ENCODE data around the gene RAVER2.

GRCh38 chr1:64838486-64838885 is 93.6 kb downstream of the RAVER2 start:
- no peak for TF ChIP-seq CHD1 (IDR thresholded peaks at IDR 0.05; ENCODE audit: low read depth, low read length)
- TF ChIP-seq EP300 (IDR thresholded peaks at IDR 0.05; ENCODE audit: borderline replicate concordance in 1 of 2, control insufficient read depth in 1 of 2, low read depth in 2 of 2, low read length in 2 of 2) = no peak
- no peak for TF ChIP-seq CUX1 (IDR thresholded peaks at IDR 0.05; ENCODE audit: insufficient replicate concordance, low read depth, low read length)
- no peak for TF ChIP-seq SIN3A (IDR thresholded peaks at IDR 0.05; ENCODE audit: low read depth, low read length)
- TF ChIP-seq CTCF (IDR thresholded peaks at IDR 0.05 in 2 of 3, conservative IDR thresholded peaks at IDR 0.05 in 1 of 3; ENCODE audit: control insufficient read depth in 2 of 3, extremely low read depth in 1 of 3, insufficient read depth in 1 of 3, low read depth in 3 of 3, low read length in 3 of 3) = no peak
- no peak for TF ChIP-seq POLR2AphosphoS5 (IDR thresholded peaks at IDR 0.05; ENCODE audit: low read length)
- TF ChIP-seq JUND (IDR thresholded peaks at IDR 0.05; ENCODE audit: low read depth, low read length) = no peak
- TF ChIP-seq ZBTB40 (IDR thresholded peaks at IDR 0.05; ENCODE audit: borderline replicate concordance) = no peak

Measured in GM12878 (cell line).